Memory B cell (primary cell): ENCODE data around the gene SKI.
"Not testable (repeated sequence)": the region's sequence is repeated elsewhere in the genome, so short reads cannot be mapped to it uniquely, and the experiment has no call there.

Experiments used
- ATAC-seq: fragments of 150-1000 bp; cut with Tn5 transposase; 2 replicates; pipeline ENCODE4 v1.10.0; 2021; ENCODE audit warnings: low read depth, mild to moderate bottlenecking, moderate library complexity
- DNase-seq, 2 donors: peaks; one replicate each; pipeline ENCODE4 v3.0.0; 2022; ENCODE audit warnings: low spot score in 2 of 2
- H3K27ac Mint-ChIP-seq: one replicate; pipeline ENCODE4 v1.8.0; 2022; ENCODE audit warnings: mild to moderate bottlenecking, moderate library complexity, mixed read lengths
- H3K27me3 Mint-ChIP-seq: one replicate; pipeline ENCODE4 v1.8.0; 2022; ENCODE audit warnings: mixed read lengths
- H3K36me3 Mint-ChIP-seq: one replicate; pipeline ENCODE4 v1.8.0; 2022; ENCODE audit warnings: mild to moderate bottlenecking, mixed read lengths
- H3K4me1 Mint-ChIP-seq: one replicate; pipeline ENCODE4 v1.8.0; 2022; ENCODE audit warnings: mixed read lengths
- H3K4me3 Mint-ChIP-seq: one replicate; pipeline ENCODE4 v1.8.0; 2022; ENCODE audit warnings: mild to moderate bottlenecking, moderate library complexity, mixed read lengths
- H3K9me3 Mint-ChIP-seq: one replicate; pipeline ENCODE4 v1.8.0; 2022; ENCODE audit warnings: mixed read lengths

The SKI gene

GRCh38 chr1:2290595-2291510 lies 62.7 kb downstream of the SKI start:
- ATAC-seq (peak; percentile 86), DNase-seq (peak; percentile 56 to 58)
- H3K27ac Mint-ChIP-seq = peak overlapping the region; percentile 84
- peak overlapping the region; percentile 84 for H3K4me3 Mint-ChIP-seq
- peaks cover 3% of the 10 kb centered on the region for H3K36me3 Mint-ChIP-seq
- no peaks in the 10 kb centered on the region for H3K9me3 Mint-ChIP-seq
- no peaks in the 10 kb centered on the region for H3K27me3 Mint-ChIP-seq
- H3K4me1 Mint-ChIP-seq = peaks cover 36% of the 10 kb centered on the region

GRCh38 chr1:2291577-2291976 lies 63.5 kb downstream of the SKI start:
- Mint-ChIP-seq H3K4me3 (no peak overlapping the region), H3K4me1 (peaks cover 39% of the 10 kb centered on the region), H3K36me3 (peaks cover 3% of the 10 kb centered on the region), H3K27me3 (no peaks in the 10 kb centered on the region), H3K27ac (no peak overlapping the region), H3K9me3 (no peaks in the 10 kb centered on the region)
- DNase-seq (no peak), ATAC-seq (no peak)

- Mint-ChIP-seq H3K36me3 (no peaks in the 10 kb centered on the region), H3K4me3 (no peak overlapping the region), H3K27me3 (no peaks in the 10 kb centered on the region), H3K9me3 (no peaks in the 10 kb centered on the region), H3K27ac (peak overlapping the region; percentile 53), H3K4me1 (peaks cover 38% of the 10 kb centered on the region)
- DNase-seq = no peak
- ATAC-seq = no peak
Observed at GRCh38 chr1:2292725-2293450, 64.8 kb downstream of the SKI start.

GRCh38 chr1:2294033-2294724 lies 66.1 kb downstream of the SKI start:
- no peaks in the 10 kb centered on the region for H3K36me3 Mint-ChIP-seq
- no peak overlapping the region for H3K27ac Mint-ChIP-seq
- H3K4me1 Mint-ChIP-seq = peaks cover 39% of the 10 kb centered on the region
- H3K9me3 Mint-ChIP-seq = no peaks in the 10 kb centered on the region
- H3K27me3 Mint-ChIP-seq = no peaks in the 10 kb centered on the region
- no peak for DNase-seq
- H3K4me3 Mint-ChIP-seq = no peak overlapping the region
- ATAC-seq = no peak

GRCh38 chr1:2294725-2295078 lies 66.6 kb downstream of the SKI start:
- no peaks in the 10 kb centered on the region for H3K9me3 Mint-ChIP-seq
- no peak overlapping the region for H3K4me3 Mint-ChIP-seq
- no peak for ATAC-seq
- no peaks in the 10 kb centered on the region for H3K27me3 Mint-ChIP-seq
- DNase-seq = no peak
- H3K4me1 Mint-ChIP-seq = peaks cover 40% of the 10 kb centered on the region
- no peak overlapping the region for H3K27ac Mint-ChIP-seq
- no peaks in the 10 kb centered on the region for H3K36me3 Mint-ChIP-seq

GRCh38 chr1:2295526-2295925 lies 67.4 kb downstream of the SKI start:
- Mint-ChIP-seq H3K36me3 (no peaks in the 10 kb centered on the region), H3K4me3 (no peak overlapping the region), H3K27me3 (no peaks in the 10 kb centered on the region), H3K4me1 (peaks cover 37% of the 10 kb centered on the region), H3K9me3 (no peaks in the 10 kb centered on the region), H3K27ac (no peak overlapping the region)
- ATAC-seq (no peak), DNase-seq (no peak)

- H3K36me3 Mint-ChIP-seq, H3K27ac Mint-ChIP-seq, ATAC-seq, H3K4me3 Mint-ChIP-seq, DNase-seq, H3K9me3 Mint-ChIP-seq, H3K27me3 Mint-ChIP-seq: not testable (repeated sequence)
- H3K4me1 Mint-ChIP-seq = peaks cover 30% of the 10 kb centered on the region
Observed at GRCh38 chr1:2296211-2296610, 68.1 kb downstream of the SKI start.

GRCh38 chr1:2296614-2297013 lies 68.5 kb downstream of the SKI start:
- Mint-ChIP-seq H3K4me1 (peaks cover 33% of the 10 kb centered on the region), H3K9me3 (no peaks in the 10 kb centered on the region), H3K27me3 (no peaks in the 10 kb centered on the region), H3K36me3 (no peaks in the 10 kb centered on the region), H3K27ac (no peak overlapping the region), H3K4me3 (no peak overlapping the region)
- DNase-seq (no peak), ATAC-seq (no peak)

GRCh38 chr1:2297246-2298011 lies 69.3 kb downstream of the SKI start:
- H3K27ac Mint-ChIP-seq = no peak overlapping the region
- ATAC-seq = no peak
- peaks cover 33% of the 10 kb centered on the region for H3K4me1 Mint-ChIP-seq
- H3K27me3 Mint-ChIP-seq = no peaks in the 10 kb centered on the region
- no peaks in the 10 kb centered on the region for H3K9me3 Mint-ChIP-seq
- no peak for DNase-seq
- H3K36me3 Mint-ChIP-seq = no peaks in the 10 kb centered on the region
- H3K4me3 Mint-ChIP-seq = no peak overlapping the region

GRCh38 chr1:2298685-2299084 lies 70.6 kb downstream of the SKI start:
- no peak for DNase-seq
- Mint-ChIP-seq H3K4me1 (peaks cover 30% of the 10 kb centered on the region), H3K36me3 (peaks cover 3% of the 10 kb centered on the region), H3K4me3 (peak overlapping the region; percentile 46), H3K27me3 (no peaks in the 10 kb centered on the region), H3K27ac (peak overlapping the region; percentile 95), H3K9me3 (no peaks in the 10 kb centered on the region)
- ATAC-seq = no peak

- H3K27me3 Mint-ChIP-seq = no peaks in the 10 kb centered on the region
- H3K9me3 Mint-ChIP-seq = no peaks in the 10 kb centered on the region
- no peak for ATAC-seq
- H3K27ac Mint-ChIP-seq = peak overlapping the region; percentile 95
- H3K4me1 Mint-ChIP-seq = peaks cover 26% of the 10 kb centered on the region
- peaks cover 3% of the 10 kb centered on the region for H3K36me3 Mint-ChIP-seq
- H3K4me3 Mint-ChIP-seq = peak overlapping the region; percentile 46
- no peak for DNase-seq
Observed at GRCh38 chr1:2299131-2299627, 71.1 kb downstream of the SKI start.

GRCh38 chr1:2300004-2300771 lies 72.1 kb downstream of the SKI start:
- DNase-seq (peak; percentile 83 to 87), ATAC-seq (peak; percentile 74)
- no peaks in the 10 kb centered on the region for H3K27me3 Mint-ChIP-seq
- peak overlapping the region; percentile 95 for H3K27ac Mint-ChIP-seq
- no peaks in the 10 kb centered on the region for H3K9me3 Mint-ChIP-seq
- H3K4me1 Mint-ChIP-seq = peaks cover 26% of the 10 kb centered on the region
- peaks cover 5% of the 10 kb centered on the region for H3K36me3 Mint-ChIP-seq
- H3K4me3 Mint-ChIP-seq = peak overlapping the region; percentile 83
